OCI-LY7 (cell line): Measurements from ENCODE around the gene CYB5R4. TPM values are rescaled to one million over a fixed set of nuclear protein-coding genes. Genes with fewer than 3 reads are reported as not detected.

Source experiments
- BruUV-seq: library from RNA; stranded (reverse); fragments of 400-500 nt; replicated peaks from 2 replicates; lab custom pipeline; 2021; lab: Mats Ljungman, UMichigan
- CTCF ChIA-PET: fragments of 300-600 bp; sonication (Branson Sonifier 250); formaldehyde crosslinking; loops from one replicate; lab custom pipeline; 2022; ENCODE audit warnings: antibody characterized with exemption; ENCODE audit not compliant: unreplicated experiment; lab: Charles Lee
- POLR2A ChIA-PET: fragments of 300-600 bp; sonication (Branson Sonifier 250); formaldehyde crosslinking; loops from one replicate; lab custom pipeline; 2022; ENCODE audit warnings: antibody characterized with exemption; lab: Charles Lee
- DNase-seq: peaks from one replicate; pipeline ENCODE4 v3.0.0-alpha.2; 2015; ENCODE audit warnings: low spot score
- H2AFZ ChIP-seq: fragments of 200-600 bp; sonication (generic), shearing (Covaris generic); 2 replicates; pipeline ENCODE4 v1.6.1; 2014; ENCODE audit warnings: mild to moderate bottlenecking, antibody characterized with exemption, low read length, moderate library complexity
- H3K27ac ChIP-seq: fragments of 200-600 bp; sonication (generic); 2 replicates; pipeline ENCODE4 v1.5.1; 2014; ENCODE audit warnings: mixed run types, low read depth, mild to moderate bottlenecking, moderate library complexity, low read length, inconsistent platforms; ENCODE audit not compliant: poor library complexity, severe bottlenecking
- H3K36me3 ChIP-seq: fragments of 200-600 bp; sonication (generic); 2 replicates; pipeline ENCODE4 v1.6.1; 2014; ENCODE audit warnings: mild to moderate bottlenecking, antibody characterized with exemption, low read length, moderate library complexity, mixed read lengths; ENCODE audit not compliant: insufficient read depth
- H3K4me1 ChIP-seq: fragments of 200-600 bp; sonication (generic); 2 replicates; pipeline ENCODE4 v1.5.1; 2014; ENCODE audit warnings: mild to moderate bottlenecking, low read length; ENCODE audit not compliant: insufficient read depth, poor library complexity, severe bottlenecking
- H3K4me2 ChIP-seq: fragments of 200-600 bp; sonication (generic); 2 replicates; pipeline ENCODE4 v1.6.1; 2014; ENCODE audit warnings: mild to moderate bottlenecking, low read length
- H3K4me3 ChIP-seq: fragments of 200-600 bp; sonication (generic); 2 replicates; pipeline ENCODE4 v1.5.1; 2014; ENCODE audit warnings: mild to moderate bottlenecking, low read depth, low read length; ENCODE audit not compliant: poor library complexity, severe bottlenecking
- H3K79me2 ChIP-seq: fragments of 200-600 bp; sonication (generic); 2 replicates; pipeline ENCODE4 v1.6.1; 2016; ENCODE audit warnings: low read depth, mild to moderate bottlenecking, low read length, moderate library complexity, mixed read lengths; ENCODE audit not compliant: insufficient read depth
- H3K9me2 ChIP-seq: fragments of 200-600 bp; sonication (generic); 2 replicates; pipeline ENCODE4 v1.6.1; 2016; ENCODE audit warnings: mild to moderate bottlenecking, low read length, mixed read lengths; ENCODE audit not compliant: insufficient read depth
- H3K9me3 ChIP-seq: fragments of 200-600 bp; sonication (generic); 2 replicates; pipeline ENCODE4 v1.6.1; 2014; ENCODE audit warnings: mild to moderate bottlenecking, mixed run types, low read length, mixed read lengths
- H4K20me1 ChIP-seq: fragments of 200-600 bp; sonication (generic); 2 replicates; pipeline ENCODE4 v1.6.1; 2014; ENCODE audit warnings: mild to moderate bottlenecking, antibody characterized with exemption, low read length, moderate library complexity, mixed read lengths; ENCODE audit not compliant: insufficient read depth
- CTCF ChIP-seq: fragments of 200-600 bp; sonication (generic); conservative IDR thresholded peaks from 2 replicates; pipeline ENCODE4 v1.5.1; 2014; ENCODE audit warnings: mild to moderate bottlenecking, antibody characterized with exemption, low read length, moderate library complexity, mixed read lengths
- EZH2phosphoT487 ChIP-seq: fragments of 200-600 bp; sonication (generic); IDR thresholded peaks from 2 replicates; pipeline ENCODE4 v1.6.1; 2018; ENCODE audit warnings: low read depth, borderline replicate concordance, mild to moderate bottlenecking, mixed run types, antibody characterized with exemption, low read length, moderate library complexity, mixed read lengths
- intact Hi-C: fragments of 100-400 bp; cut with micrococcal nuclease; formaldehyde crosslinking; loops from one replicate; pipeline ENCODE4 v1.10.0; 2022; ENCODE audit not compliant: unreplicated experiment
- total RNA-seq, 2 experiments: library from RNA; depleted of rRNA in 1 of 2; stranded (reverse); fragments of >200 nt in 1 of 2; shearing (Covaris generic) in 1 of 2; gene quantifications; 2 replicates each; pipeline ENCODE4 v1.2.3, GENCODE V29; 2014 to 2022

Gene CYB5R4
- total RNA-seq, 2 experiments from 2014 or later: 16.2 to 34.8 TPM

- no peak for DNase-seq
- Histone ChIP-seq H3K36me3 (peaks cover 8% of the 10 kb centered on the region), H3K27ac (no peak overlapping the region), H3K79me2 (no peaks in the 10 kb centered on the region), H3K4me2 (no peak overlapping the region), H2AFZ (no peak overlapping the region), H3K9me3 (no peaks in the 10 kb centered on the region), H3K4me1 (no peaks in the 10 kb centered on the region), H3K4me3 (no peak overlapping the region), H3K9me2 (no peaks in the 10 kb centered on the region), H4K20me1 (no peaks in the 10 kb centered on the region)
- BruUV-seq: no TSS peak
- TF ChIP-seq EZH2phosphoT487 (no peak), CTCF (no peak)
- ChIA-PET POLR2A (interaction anchor here (0.6 to 1.2 kb wide), 2 partner anchors 23 to 1598 kb away, joined by 3 read pairs; no protein-coding TSS in a partner anchor), CTCF (no interaction called here)
- intact Hi-C loops: no loop called here
Measured at GRCh38 chr6:83917001-83917400, 57.5 kb downstream of the CYB5R4 start.

- peaks cover 15% of the 10 kb centered on the region for H3K36me3 ChIP-seq
- H3K4me3 ChIP-seq: no peak overlapping the region
- H3K79me2 ChIP-seq: no peaks in the 10 kb centered on the region
- TF ChIP-seq CTCF: no peak
- no peak for TF ChIP-seq EZH2phosphoT487
- no peaks in the 10 kb centered on the region for H3K9me2 ChIP-seq
- POLR2A ChIA-PET: interaction anchor here (1.2 kb wide), 1 partner anchor 9 kb away, joined by 5 read pairs; no protein-coding TSS in a partner anchor
- no peaks in the 10 kb centered on the region for H3K9me3 ChIP-seq
- H2AFZ ChIP-seq: no peak overlapping the region
- intact Hi-C loops: no loop called here
- no peak overlapping the region for H3K4me2 ChIP-seq
- no peaks in the 10 kb centered on the region for H3K4me1 ChIP-seq
- BruUV-seq: no TSS peak
- CTCF ChIA-PET: no interaction called here
- no peaks in the 10 kb centered on the region for H4K20me1 ChIP-seq
- DNase-seq: no peak
- H3K27ac ChIP-seq: no peak overlapping the region
Measured at GRCh38 chr6:83920017-83920416, 60.5 kb downstream of the CYB5R4 start.

GRCh38 chr6:83921315-83921714 is 61.8 kb downstream of the CYB5R4 start:
- no peak overlapping the region for H3K4me3 ChIP-seq
- H3K79me2 ChIP-seq: no peaks in the 10 kb centered on the region
- H3K9me3 ChIP-seq: no peaks in the 10 kb centered on the region
- intact Hi-C loops: no loop called here
- CTCF ChIA-PET: no interaction called here
- H3K36me3 ChIP-seq: peaks cover 21% of the 10 kb centered on the region
- TF ChIP-seq EZH2phosphoT487 (no peak), CTCF (no peak)
- no peak overlapping the region for H3K27ac ChIP-seq
- H3K4me2 ChIP-seq: no peak overlapping the region
- BruUV-seq: no TSS peak
- no peak overlapping the region for H2AFZ ChIP-seq
- no peaks in the 10 kb centered on the region for H4K20me1 ChIP-seq
- no peak for DNase-seq
- H3K9me2 ChIP-seq: no peaks in the 10 kb centered on the region
- POLR2A ChIA-PET: interaction anchor here (1.2 kb wide), 1 partner anchor 10 kb away, joined by 5 read pairs; no protein-coding TSS in a partner anchor
- H3K4me1 ChIP-seq: no peaks in the 10 kb centered on the region
